Measurements from ENCODE around the gene MT1A.
"Not testable (repeated sequence)": the region's sequence is repeated elsewhere in the genome, so short reads cannot be mapped to it uniquely, and the experiment has no call there.

The MT1A gene

GRCh38 chr16:56658327-56658875 is 19.9 kb downstream of the MT1A start:
- no peak for DNase-seq

GRCh38 chr16:56662357-56663354 is 24.2 kb downstream of the MT1A start:
- DNase-seq: peak; percentile 22 to 30

- DNase-seq: no peak
Observed at GRCh38 chr16:56664506-56664905, 26.0 kb downstream of the MT1A start.

GRCh38 chr16:56665286-56666261 is 27.1 kb downstream of the MT1A start:
- not testable (repeated sequence) for DNase-seq

- peak in 1 of 2 experiments; percentile 40 for DNase-seq
Observed at GRCh38 chr16:56667581-56668571, 29.4 kb downstream of the MT1A start, which contains the start of gene MT1G. MT1G (minus strand) TSS chr16:56668065; CDS start chr16:56667993, 72 bp downstream.

- peak in 1 of 2 experiments; percentile 22 for DNase-seq
Observed at GRCh38 chr16:56669005-56669839, 30.8 kb downstream of the MT1A start, which contains the start of gene MT1H. MT1H (plus strand) TSS chr16:56669814; CDS start chr16:56669885, 71 bp downstream.

GRCh38 chr16:56669840-56670619 is 31.6 kb downstream of the MT1A start:
- no peak for DNase-seq

GRCh38 chr16:56670620-56670934 is 32.1 kb downstream of the MT1A start:
- DNase-seq: no peak

GRCh38 chr16:56671691-56672090 is 33.2 kb downstream of the MT1A start:
- DNase-seq: not testable (repeated sequence)

- not testable (repeated sequence) for DNase-seq
Observed at GRCh38 chr16:56672171-56672570, 33.7 kb downstream of the MT1A start.

GRCh38 chr16:56672761-56673536 is 34.5 kb downstream of the MT1A start:
- DNase-seq: no peak

- DNase-seq: peak in 1 of 2 experiments; percentile 11
Observed at GRCh38 chr16:56673921-56674320, 35.5 kb downstream of the MT1A start.

GRCh38 chr16:56674570-56674969 is 36.1 kb downstream of the MT1A start:
- not testable (repeated sequence) for DNase-seq

GRCh38 chr16:56675685-56676210 is 37.3 kb downstream of the MT1A start:
- peak; percentile 47 to 51 for DNase-seq

GRCh38 chr16:56677474-56677873 is 39.0 kb downstream of the MT1A start:
- DNase-seq: no peak

GRCh38 chr16:56679078-56679730 is 40.7 kb downstream of the MT1A start:
- DNase-seq: no peak

GRCh38 chr16:56679818-56680217 is 41.4 kb downstream of the MT1A start:
- DNase-seq: no peak

Data from stimulated activated CD4-positive, alpha-beta T cell treated with anti-CD3 and anti-CD28 coated beads, Interleukin-4, amount 100 ng/mL, for 4 hours (primary cell).